HG02885 (cell line): ENCODE measurements around the gene TSC1.

ENCODE experiments used
- ATAC-seq: cut with Tn5 transposase; IDR thresholded peaks from one replicate; pipeline ENCODE4 v1.9.1; 2021; ENCODE audit warnings: mild to moderate bottlenecking; ENCODE audit not compliant: unreplicated experiment, poor library complexity

TSC1 gene

GRCh38 chr9:132894862-132895835 is 49.3 kb downstream of the TSC1 start:
- no peak for ATAC-seq

- ATAC-seq = no peak
Observed at GRCh38 chr9:132894346-132894745, 50.1 kb downstream of the TSC1 start.

- no peak for ATAC-seq
Observed at GRCh38 chr9:132892400-132892799, 52.0 kb downstream of the TSC1 start.

- no peak for ATAC-seq
Observed at GRCh38 chr9:132888151-132888550, 56.3 kb downstream of the TSC1 start.

GRCh38 chr9:132887181-132888120 is 57.0 kb downstream of the TSC1 start:
- ATAC-seq = no peak

- ATAC-seq = no peak
Observed at GRCh38 chr9:132886334-132886725, 58.1 kb downstream of the TSC1 start.

GRCh38 chr9:132885720-132886333 is 58.6 kb downstream of the TSC1 start:
- no peak for ATAC-seq

GRCh38 chr9:132883349-132884294 is 60.8 kb downstream of the TSC1 start:
- no peak for ATAC-seq

- no peak for ATAC-seq
Observed at GRCh38 chr9:132882616-132883015, 61.8 kb downstream of the TSC1 start.

GRCh38 chr9:132881826-132882225 is 62.6 kb downstream of the TSC1 start:
- ATAC-seq = no peak

- no peak for ATAC-seq
Observed at GRCh38 chr9:132880324-132880661, 64.1 kb downstream of the TSC1 start.

- no peak for ATAC-seq
Observed at GRCh38 chr9:132879457-132880323, 64.7 kb downstream of the TSC1 start.

- ATAC-seq = no peak
Observed at GRCh38 chr9:132878695-132879456, 65.5 kb downstream of the TSC1 start, which contains the start of gene SPACA9. Gene SPACA9 (plus strand): TSS chr9:132878898. CDS start chr9:132883948, 5,050 bp downstream.

- ATAC-seq = peak; percentile 75
Observed at GRCh38 chr9:132877824-132878694, 66.4 kb downstream of the TSC1 start, which contains the start of gene AK8. Gene AK8 (minus strand): TSS chr9:132878284. CDS start chr9:132878255, 29 bp downstream.

GRCh38 chr9:132877458-132877823 is 67.0 kb downstream of the TSC1 start:
- ATAC-seq = no peak

- ATAC-seq = no peak
Observed at GRCh38 chr9:132876849-132877248, 67.6 kb downstream of the TSC1 start.

GRCh38 chr9:132875159-132875558 is 69.3 kb downstream of the TSC1 start:
- no peak for ATAC-seq
